H9 (cell line): ENCODE results near the gene NRN1. TPM values are rescaled to one million over a fixed set of nuclear protein-coding genes. Genes with fewer than 3 reads are reported as not detected.

Source experiments
- DNase-seq: peaks from one replicate; pipeline ENCODE4 v3.0.0-alpha.2; 2017
- H2AFZ ChIP-seq: one replicate; pipeline ENCODE4 v1.6.1; 2013; ENCODE audit warnings: mild to moderate bottlenecking, low read length, control low read depth, moderate library complexity
- H2AK5ac ChIP-seq: 2 replicates; pipeline ENCODE4 v1.6.1; 2013; ENCODE audit warnings: low read length, control low read depth, mixed read lengths; ENCODE audit not compliant: insufficient read length
- H2BK120ac ChIP-seq: one replicate; pipeline ENCODE4 v1.6.1; 2013; ENCODE audit warnings: low read depth, mild to moderate bottlenecking, low read length, control low read depth, inconsistent platforms; ENCODE audit not compliant: poor library complexity, severe bottlenecking
- H2BK12ac ChIP-seq: 2 replicates; pipeline ENCODE4 v1.6.1; 2013; ENCODE audit warnings: low read length, control low read depth, mixed read lengths, low read depth; ENCODE audit not compliant: insufficient read length
- H2BK15ac ChIP-seq: 2 replicates; pipeline ENCODE4 v1.6.1; 2013; ENCODE audit warnings: low read depth, low read length, control low read depth
- H2BK20ac ChIP-seq: one replicate; pipeline ENCODE4 v1.6.1; 2013; ENCODE audit warnings: low read depth, mild to moderate bottlenecking, low read length, control low read depth, inconsistent platforms; ENCODE audit not compliant: poor library complexity, severe bottlenecking
- H2BK5ac ChIP-seq: 2 replicates; pipeline ENCODE4 v1.6.1; 2013; ENCODE audit warnings: low read length, control low read depth, mixed read lengths; ENCODE audit not compliant: insufficient read length
- H3K14ac ChIP-seq: 2 replicates; pipeline ENCODE4 v1.6.1; 2013; ENCODE audit warnings: low read length, control low read depth; ENCODE audit not compliant: insufficient read depth
- H3K18ac ChIP-seq: 2 replicates; pipeline ENCODE4 v1.6.1; 2013; ENCODE audit warnings: low read depth, mild to moderate bottlenecking, mixed read lengths, low read length, control low read depth; ENCODE audit not compliant: insufficient read length
- H3K23ac ChIP-seq: 2 replicates; pipeline ENCODE4 v1.6.1; 2013; ENCODE audit warnings: low read length, control low read depth, mixed read lengths, low read depth; ENCODE audit not compliant: insufficient read length
- H3K23me2 ChIP-seq: 2 replicates; pipeline ENCODE4 v1.6.1; 2013; ENCODE audit warnings: low read depth, mild to moderate bottlenecking, mixed read lengths, low read length, control low read depth; ENCODE audit not compliant: insufficient read length, poor library complexity, severe bottlenecking
- H3K27ac ChIP-seq: 2 replicates; pipeline ENCODE4 v1.5.1; 2013; ENCODE audit warnings: low read length, control low read depth, mixed read lengths, low read depth; ENCODE audit not compliant: insufficient read length
- H3K27me3 ChIP-seq: 2 replicates; pipeline ENCODE4 v1.6.1; 2013; ENCODE audit warnings: low read length, control low read depth, inconsistent platforms; ENCODE audit not compliant: insufficient read depth
- H3K4ac ChIP-seq: 2 replicates; pipeline ENCODE4 v1.6.1; 2013; ENCODE audit warnings: low read depth, mild to moderate bottlenecking, control low read depth, inconsistent platforms, low read length, moderate library complexity
- H3K4me1 ChIP-seq: 2 replicates; pipeline ENCODE4 v1.6.1; 2013; ENCODE audit warnings: low read length, control low read depth, inconsistent platforms; ENCODE audit not compliant: insufficient read depth
- H3K4me2 ChIP-seq: 2 replicates; pipeline ENCODE4 v1.6.1; 2013; ENCODE audit warnings: low read length, control low read depth, mixed read lengths; ENCODE audit not compliant: insufficient read length, insufficient read depth
- H3K56ac ChIP-seq: 2 replicates; pipeline ENCODE4 v1.6.1; 2013; ENCODE audit warnings: low read depth, mild to moderate bottlenecking, mixed read lengths, low read length, control low read depth; ENCODE audit not compliant: insufficient read length
- H3K79me1 ChIP-seq: 2 replicates; pipeline ENCODE4 v1.6.1; 2013; ENCODE audit warnings: low read depth, mild to moderate bottlenecking, moderate library complexity, low read length, control low read depth, inconsistent platforms; ENCODE audit not compliant: insufficient read depth, poor library complexity, severe bottlenecking
- H3K79me2 ChIP-seq: 2 replicates; pipeline ENCODE4 v1.6.1; 2013; ENCODE audit warnings: low read length, control low read depth, inconsistent platforms; ENCODE audit not compliant: insufficient read depth
- H3K9ac ChIP-seq: 2 replicates; pipeline ENCODE4 v1.6.1; 2013; ENCODE audit warnings: low read length, control low read depth, mixed read lengths; ENCODE audit not compliant: insufficient read length; ENCODE audit errors: extremely low read depth
- H3K9me3 ChIP-seq: one replicate; pipeline ENCODE4 v1.6.1; 2013; ENCODE audit warnings: low read depth, low read length, inconsistent platforms; ENCODE audit not compliant: control insufficient read depth
- H3T11ph ChIP-seq: one replicate; pipeline ENCODE4 v1.6.1; 2013; ENCODE audit warnings: mild to moderate bottlenecking, low read length, control low read depth, inconsistent platforms
- H4K20me1 ChIP-seq: one replicate; pipeline ENCODE4 v1.6.1; 2013; ENCODE audit not compliant: control insufficient read depth, insufficient read length, insufficient read depth
- H4K5ac ChIP-seq: 2 replicates; pipeline ENCODE4 v1.6.1; 2013; ENCODE audit warnings: low read depth, mild to moderate bottlenecking, mixed read lengths, low read length, control low read depth; ENCODE audit not compliant: insufficient read length
- H4K8ac ChIP-seq: replicated peaks from 2 replicates; pipeline ENCODE4 v1.6.1; 2013; ENCODE audit warnings: low read length, control low read depth, mixed read lengths, low read depth; ENCODE audit not compliant: insufficient read length
- H4K91ac ChIP-seq: 2 replicates; pipeline ENCODE4 v1.6.1; 2013; ENCODE audit warnings: low read depth, mild to moderate bottlenecking, moderate library complexity, mixed read lengths, low read length, control low read depth; ENCODE audit not compliant: insufficient read length
- H3K27ac Mint-ChIP-seq, 3 experiments: 2 replicates in 2 of 3; 3 replicates in 1 of 3; pipeline ENCODE4 v1.8.0; 2020 to 2021; ENCODE audit warnings: mixed read lengths in 3 of 3, mild to moderate bottlenecking in 1 of 3, moderate library complexity in 1 of 3
- H3K27me3 Mint-ChIP-seq: 2 replicates; pipeline ENCODE4 v1.8.0; 2021; ENCODE audit warnings: low read depth, mild to moderate bottlenecking, moderate library complexity, mixed read lengths
- H3K36me3 Mint-ChIP-seq, 3 experiments: 2 replicates in 2 of 3; 3 replicates in 1 of 3; pipeline ENCODE4 v1.8.0; 2020 to 2021; ENCODE audit warnings: low read depth in 3 of 3, mixed read lengths in 3 of 3; ENCODE audit not compliant: insufficient read depth in 1 of 3
- H3K4me1 Mint-ChIP-seq, 2 experiments: 2 replicates each; pipeline ENCODE4 v1.8.0; 2020; ENCODE audit warnings: mixed read lengths in 2 of 2
- H3K4me3 Mint-ChIP-seq, 2 experiments: 2 replicates in 1 of 2; 3 replicates in 1 of 2; pipeline ENCODE4 v1.8.0; 2020 to 2021; ENCODE audit warnings: mild to moderate bottlenecking in 2 of 2, mixed read lengths in 2 of 2, moderate library complexity in 1 of 2
- H3K9me3 Mint-ChIP-seq, 2 experiments: 2 replicates in 1 of 2; 3 replicates in 1 of 2; pipeline ENCODE4 v1.8.0; 2020; ENCODE audit warnings: mild to moderate bottlenecking in 2 of 2, mixed read lengths in 2 of 2, moderate library complexity in 1 of 2
- CTCF ChIP-seq: fragments of 200-600 bp; sonication (generic); conservative IDR thresholded peaks from 3 replicates; pipeline ENCODE4 v1.8.0; 2021; ENCODE audit warnings: antibody characterized with exemption, mild to moderate bottlenecking
- WGBS: extraction: QIAGEN DNeasy Blood & Tissue Kit; methylation state at CpG from one replicate; pipeline ENCODE4 v1.1.7; 2013; ENCODE audit warnings: missing lambda C conversion rate, low lambda C conversion rate, mixed read lengths; ENCODE audit not compliant: insufficient read length; ENCODE audit errors: extremely low coverage; 5-methylcytosine and 5-hydroxymethylcytosine counted together
- total RNA-seq: library from RNA; stranded (reverse); gene quantifications from 2 replicates; pipeline ENCODE4 v1.2.1, GENCODE V29; 2021

Gene NRN1
- total RNA-seq, 1 experiment from 2014 or later = not detected

GRCh38 chr6:6006006-6006427, 708 bp downstream of the NRN1 start:
- Histone ChIP-seq H2BK120ac (no peak overlapping the region), H2AFZ (no peak overlapping the region), H3K18ac (no peak overlapping the region), H2BK15ac (no peak overlapping the region), H3K14ac (no peak overlapping the region), H3K4me1 (peaks cover 7% of the 10 kb centered on the region), H3K4me2 (peak overlapping the region; percentile 55), H3K9ac (no peak overlapping the region), H3T11ph (no peak overlapping the region), H3K27me3 (peaks cover 62% of the 10 kb centered on the region), H4K91ac (no peak overlapping the region), H4K20me1 (no peaks in the 10 kb centered on the region), H3K4ac (no peak overlapping the region), H3K23ac (no peak overlapping the region), H4K8ac (no peak overlapping the region), H2BK12ac (no peak overlapping the region), H3K79me2 (no peaks in the 10 kb centered on the region), H4K5ac (no peak overlapping the region), H3K23me2 (peaks cover 38% of the 10 kb centered on the region), H3K79me1 (no peaks in the 10 kb centered on the region), H2BK5ac (no peak overlapping the region), H2BK20ac (no peak overlapping the region), H2AK5ac (no peak overlapping the region), H3K9me3 (no peaks in the 10 kb centered on the region), H3K27ac (no peak overlapping the region), H3K56ac (no peak overlapping the region)
- WGBS = no CpG with 5 or more reads among the region's 10 CpGs
- DNase-seq = no peak
- no peak overlapping the region for H3K27ac Mint-ChIP-seq
- no peak for TF ChIP-seq CTCF
- H3K4me3 Mint-ChIP-seq = peak overlapping the region in 1 of 2 experiments; percentile 87; a peak in 3 of 5 replicates
- peaks cover 94% of the 10 kb centered on the region for H3K27me3 Mint-ChIP-seq
- peaks cover 0 to 8% of the 10 kb centered on the region in 2 experiments; a peak in 1 of 5 replicates for H3K9me3 Mint-ChIP-seq
- H3K36me3 Mint-ChIP-seq = no peaks in the 10 kb centered on the region; a peak in 1 of 7 replicates
- peaks cover 54 to 65% of the 10 kb centered on the region in 2 experiments for H3K4me1 Mint-ChIP-seq
